HCT116 (cell line): ENCODE data around the gene SMPX. TPM values are rescaled to one million over a fixed set of nuclear protein-coding genes. Genes with fewer than 3 reads are reported as not detected.

Experiments
- ATAC-seq: fragments of 200-7000 bp; cut with Tn5 transposase; 2 replicates; pipeline ENCODE4 v1.9.1; 2020; ENCODE audit warnings: mild to moderate bottlenecking, moderate library complexity
- BruUV-seq: library from RNA; stranded (reverse); fragments of 400-500 nt; replicated peaks from 2 replicates; lab custom pipeline; 2021; lab: Mats Ljungman, UMichigan
- CTCF ChIA-PET: fragments of 300-600 bp; sonication (Branson Sonifier 250); formaldehyde crosslinking; loops from one replicate; lab custom pipeline; 2021; ENCODE audit warnings: antibody characterized with exemption; lab: Charles Lee
- POLR2A ChIA-PET: fragments of 300-600, 350-600 bp; sonication (Branson Sonifier 250); formaldehyde crosslinking; loops from one replicate; lab custom pipeline; 2021; ENCODE audit warnings: antibody characterized with exemption; lab: Charles Lee
- RAD21 ChIA-PET, 2 experiments: fragments of 300-600 bp; sonication (Branson Sonifier 250); formaldehyde crosslinking; loops; one replicate each; lab custom pipeline; 2023; ENCODE audit warnings: low total read pairs in 2 of 2; ENCODE audit not compliant: uncharacterized antibody in 2 of 2, unreplicated experiment in 2 of 2, low non-redundant PET in 1 of 2; lab: Charles Lee
- DNase-seq: peaks from one replicate; pipeline ENCODE4 v3.0.0-alpha.2; 2010; ENCODE audit warnings: low read depth, low spot score
- H2AFZ ChIP-seq: fragments of 200-600 bp; shearing (Covaris generic), sonication (generic); 2 replicates; pipeline ENCODE4 v1.6.1; 2017; ENCODE audit warnings: low read depth, mixed run types, mixed read lengths, antibody characterized with exemption, low read length; ENCODE audit not compliant: poor library complexity, severe bottlenecking
- H3K27ac ChIP-seq: 2 replicates; pipeline ENCODE4 v1.5.1; 2012; ENCODE audit warnings: low read depth, low read length
- H3K27me3 ChIP-seq: fragments of 200-600 bp; sonication (generic); 2 replicates; pipeline ENCODE4 v1.6.1; 2016; ENCODE audit warnings: mixed run types, low read length, mixed read lengths; ENCODE audit not compliant: insufficient read depth
- H3K36me3 ChIP-seq, 2 experiments: fragments of 200-500 bp in 1 of 2; fragments of 200-600 bp in 1 of 2; sonication (Bioruptor generic) in 1 of 2; sonication (generic) in 1 of 2; 2 replicates each; pipeline versions ENCODE4 v1.5.1 to v1.6.1; 2014 to 2016; ENCODE audit warnings: low read length in 2 of 2, inconsistent platforms in 1 of 2, mixed read lengths in 1 of 2, mixed run types in 1 of 2; ENCODE audit not compliant: insufficient read depth in 2 of 2, control insufficient read depth in 1 of 2
- H3K4me1 ChIP-seq, 2 experiments: fragments of 200-600 bp in 1 of 2; sonication (generic) in 1 of 2; 2 replicates each; pipeline versions ENCODE4 v1.5.1 to v1.6.1; 2012 to 2017; ENCODE audit warnings: low read length in 2 of 2, inconsistent platforms in 1 of 2, mild to moderate bottlenecking in 1 of 2, mixed read lengths in 1 of 2, mixed run types in 1 of 2, moderate library complexity in 1 of 2; ENCODE audit not compliant: insufficient read depth in 2 of 2, control insufficient read depth in 1 of 2
- H3K4me2 ChIP-seq: fragments of 200-600 bp; sonication (generic); 2 replicates; pipeline ENCODE4 v1.6.1; 2017; ENCODE audit warnings: mixed run types, low read length, mixed read lengths
- H3K4me3 ChIP-seq, 2 experiments: fragments of 200-600 bp in 1 of 2; sonication (generic) in 1 of 2; replicated peaks in 1 of 2; 2 replicates each; pipeline ENCODE4 v1.5.1; 2011 to 2016; ENCODE audit warnings: low read length in 2 of 2, control low read depth in 1 of 2, low read depth in 1 of 2, mild to moderate bottlenecking in 1 of 2, mixed read lengths in 1 of 2, mixed run types in 1 of 2
- H3K79me2 ChIP-seq: fragments of 200-600 bp; sonication (generic); 2 replicates; pipeline ENCODE4 v1.6.1; 2017; ENCODE audit warnings: mild to moderate bottlenecking, mixed run types, low read length, moderate library complexity, mixed read lengths; ENCODE audit not compliant: insufficient read depth
- H3K9ac ChIP-seq: fragments of 200-600 bp; sonication (generic); 2 replicates; pipeline ENCODE4 v1.6.1; 2016; ENCODE audit warnings: low read length, mixed read lengths
- H3K9me2 ChIP-seq: fragments of 200-600 bp; sonication (generic), shearing (Covaris generic); 2 replicates; pipeline ENCODE4 v1.6.1; 2017; ENCODE audit warnings: mixed run types, mild to moderate bottlenecking, moderate library complexity; ENCODE audit not compliant: insufficient read depth
- H3K9me3 ChIP-seq, 2 experiments: fragments of 200-500 bp in 1 of 2; fragments of 200-600 bp in 1 of 2; sonication (Bioruptor generic) in 1 of 2; sonication (generic) in 1 of 2; 2 replicates each; pipeline ENCODE4 v1.6.1; 2014 to 2017; ENCODE audit warnings: low read length in 2 of 2, mixed read lengths in 2 of 2, inconsistent platforms in 1 of 2, low read depth in 1 of 2, mild to moderate bottlenecking in 1 of 2, mixed run types in 1 of 2, moderate library complexity in 1 of 2; ENCODE audit not compliant: control insufficient read depth in 1 of 2, insufficient read depth in 1 of 2
- H4K20me1 ChIP-seq: fragments of 200-600 bp; sonication (generic), shearing (Covaris generic); 2 replicates; pipeline ENCODE4 v1.6.1; 2017; ENCODE audit warnings: mixed run types, mild to moderate bottlenecking, moderate library complexity; ENCODE audit not compliant: insufficient read depth
- CBX3 ChIP-seq: IDR thresholded peaks from 2 replicates; pipeline ENCODE4 v1.6.1; 2012; ENCODE audit warnings: low read depth
- CEBPB ChIP-seq: IDR thresholded peaks from 2 replicates; pipeline ENCODE4 v1.6.1; 2012; ENCODE audit warnings: low read depth
- CTCF ChIP-seq, 3 experiments: fragments of 200-600 bp in 1 of 3; sonication (generic) in 1 of 3; IDR thresholded peaks in 2 of 3; conservative IDR thresholded peaks in 1 of 3; 2 replicates each; pipeline ENCODE4 v1.5.1; 2012 to 2017; ENCODE audit warnings: low read depth in 2 of 3, low read length in 2 of 3, antibody characterized with exemption in 1 of 3, borderline replicate concordance in 1 of 3, control low read depth in 1 of 3, mild to moderate bottlenecking in 1 of 3, mixed read lengths in 1 of 3, mixed run types in 1 of 3, moderate library complexity in 1 of 3; ENCODE audit not compliant: insufficient read depth in 1 of 3
- ELF1 ChIP-seq: IDR thresholded peaks from 2 replicates; pipeline ENCODE4 v1.6.1; 2012; ENCODE audit warnings: low read depth, borderline replicate concordance
- EZH2phosphoT487 ChIP-seq: fragments of 200-600 bp; IDR thresholded peaks from 2 replicates; pipeline ENCODE4 v1.6.1; 2018; ENCODE audit warnings: antibody characterized with exemption, borderline replicate concordance
- FOSL1 ChIP-seq: IDR thresholded peaks from 2 replicates; pipeline ENCODE4 v1.6.1; 2012; ENCODE audit warnings: low read depth
- POLR2A ChIP-seq: IDR thresholded peaks from 2 replicates; pipeline ENCODE4 v1.7.0; 2011; ENCODE audit warnings: borderline replicate concordance; ENCODE audit not compliant: insufficient read depth, insufficient read length; ENCODE audit errors: extremely low read depth
- POLR2AphosphoS5 ChIP-seq: IDR thresholded peaks from 2 replicates; pipeline ENCODE4 v1.6.1; 2011; ENCODE audit warnings: mild to moderate bottlenecking, low read depth, low read length, moderate library complexity
- SIN3A ChIP-seq: IDR thresholded peaks from 2 replicates; pipeline ENCODE4 v1.6.1; 2012; ENCODE audit warnings: low read depth
- SP1 ChIP-seq: IDR thresholded peaks from 2 replicates; pipeline ENCODE4 v1.6.1; 2012; ENCODE audit warnings: low read depth
- SRF ChIP-seq: IDR thresholded peaks from 2 replicates; pipeline ENCODE4 v1.6.1; 2012; ENCODE audit warnings: low read depth
- TCF7L2 ChIP-seq: IDR thresholded peaks from 2 replicates; pipeline ENCODE4 v1.7.0; 2011; ENCODE audit warnings: borderline replicate concordance, inconsistent platforms; ENCODE audit not compliant: insufficient read depth, insufficient read length; ENCODE audit errors: extremely low read depth
- YY1 ChIP-seq: IDR thresholded peaks from 2 replicates; pipeline ENCODE4 v1.6.1; 2011; ENCODE audit warnings: low read length, low read depth, moderate library complexity, mild to moderate bottlenecking; ENCODE audit not compliant: insufficient replicate concordance; ENCODE audit errors: extremely low read depth
- ZFX ChIP-seq: fragments of 450-650 bp; IDR thresholded peaks from 2 replicates; pipeline ENCODE4 v1.6.1; 2017
- ZNF274 ChIP-seq: fragments of 200-500 bp; sonication (Bioruptor generic); IDR thresholded peaks from 2 replicates; pipeline ENCODE4 v1.6.1; 2014; ENCODE audit warnings: mild to moderate bottlenecking, low read depth, low read length, inconsistent platforms
- intact Hi-C: fragments of 100-400 bp; cut with micrococcal nuclease; formaldehyde crosslinking; loops from 2 replicates; pipeline ENCODE4 v1.10.0; 2022
- total RNA-seq: library from RNA; stranded (reverse); gene quantifications from one replicate; pipeline ENCODE4 v1.2.1, GENCODE V29; 2021; ENCODE audit not compliant: unreplicated experiment
- TF ChIP-seq, protein P1 (sequence below): IDR thresholded peaks from 2 replicates; pipeline ENCODE4 v1.6.1; 2012

SMPX gene
- total RNA-seq, 1 experiment from 2014 or later = 0.59 TPM

GRCh38 chrX:21728276-21728968 is 29.5 kb downstream of the SMPX start:
- Histone ChIP-seq H3K79me2 (no peaks in the 10 kb centered on the region), H3K9me2 (no peaks in the 10 kb centered on the region), H3K27ac (no peak overlapping the region), H3K9me3 (no peaks in the 10 kb centered on the region), H3K4me1 (no peaks in the 10 kb centered on the region), H3K9ac (no peak overlapping the region), H4K20me1 (no peaks in the 10 kb centered on the region), H3K4me3 (no peak overlapping the region), H3K36me3 (no peaks in the 10 kb centered on the region), H3K27me3 (peaks cover 8% of the 10 kb centered on the region; the same call in 1 of the 2 replicates), H2AFZ (no peak overlapping the region), H3K4me2 (no peak overlapping the region)
- no peak for ATAC-seq
- POLR2A ChIA-PET = no interaction called here
- DNase-seq = no peak
- CTCF ChIA-PET = no interaction called here
- intact Hi-C loops = no loop called here
- no peak for TF ChIP-seq SIN3A
- no peak for TF ChIP-seq FOSL1
- TF ChIP-seq TCF7L2 = no peak
- TF ChIP-seq ZNF274 = no peak
- no peak for TF ChIP-seq SRF
- TF ChIP-seq POLR2AphosphoS5 = no peak
- no peak for TF ChIP-seq EZH2phosphoT487
- TF ChIP-seq ZFX = no peak
- TF ChIP-seq, protein P1, sequence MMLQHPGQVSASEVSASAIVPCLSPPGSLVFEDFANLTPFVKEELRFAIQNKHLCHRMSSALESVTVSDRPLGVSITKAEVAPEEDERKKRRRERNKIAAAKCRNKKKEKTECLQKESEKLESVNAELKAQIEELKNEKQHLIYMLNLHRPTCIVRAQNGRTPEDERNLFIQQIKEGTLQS = no peak
- no peak for TF ChIP-seq SP1
- no peak for TF ChIP-seq CBX3
- TF ChIP-seq YY1 = no peak
- TF ChIP-seq CEBPB = no peak
- no peak for TF ChIP-seq POLR2A
- TF ChIP-seq ELF1 = no peak
- no peak for TF ChIP-seq CTCF (IDR thresholded peaks at IDR 0.05 in 2 of 3, conservative IDR thresholded peaks at IDR 0.05 in 1 of 3; ENCODE audit: borderline replicate concordance in 1 of 3, insufficient read depth in 1 of 3, low read depth in 2 of 3, low read length in 2 of 3)
- BruUV-seq = no TSS peak
- RAD21 ChIA-PET = no interaction called here
